GM21423 (cell line): Measurements from ENCODE around the gene SLC9A8.
A peak's percentile ranks its signal among the peaks of the same experiment; 100 is the strongest.
"Not testable (repeated sequence)": the region's sequence is repeated elsewhere in the genome, so short reads cannot be mapped to it uniquely, and the experiment has no call there.

Source experiments
- ATAC-seq: cut with Tn5 transposase; IDR thresholded peaks from one replicate; pipeline ENCODE4 v1.9.1; 2021; ENCODE audit warnings: mild to moderate bottlenecking, moderate library complexity; ENCODE audit not compliant: unreplicated experiment

SLC9A8 gene, protein sequence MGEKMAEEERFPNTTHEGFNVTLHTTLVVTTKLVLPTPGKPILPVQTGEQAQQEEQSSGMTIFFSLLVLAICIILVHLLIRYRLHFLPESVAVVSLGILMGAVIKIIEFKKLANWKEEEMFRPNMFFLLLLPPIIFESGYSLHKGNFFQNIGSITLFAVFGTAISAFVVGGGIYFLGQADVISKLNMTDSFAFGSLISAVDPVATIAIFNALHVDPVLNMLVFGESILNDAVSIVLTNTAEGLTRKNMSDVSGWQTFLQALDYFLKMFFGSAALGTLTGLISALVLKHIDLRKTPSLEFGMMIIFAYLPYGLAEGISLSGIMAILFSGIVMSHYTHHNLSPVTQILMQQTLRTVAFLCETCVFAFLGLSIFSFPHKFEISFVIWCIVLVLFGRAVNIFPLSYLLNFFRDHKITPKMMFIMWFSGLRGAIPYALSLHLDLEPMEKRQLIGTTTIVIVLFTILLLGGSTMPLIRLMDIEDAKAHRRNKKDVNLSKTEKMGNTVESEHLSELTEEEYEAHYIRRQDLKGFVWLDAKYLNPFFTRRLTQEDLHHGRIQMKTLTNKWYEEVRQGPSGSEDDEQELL

DNA sequence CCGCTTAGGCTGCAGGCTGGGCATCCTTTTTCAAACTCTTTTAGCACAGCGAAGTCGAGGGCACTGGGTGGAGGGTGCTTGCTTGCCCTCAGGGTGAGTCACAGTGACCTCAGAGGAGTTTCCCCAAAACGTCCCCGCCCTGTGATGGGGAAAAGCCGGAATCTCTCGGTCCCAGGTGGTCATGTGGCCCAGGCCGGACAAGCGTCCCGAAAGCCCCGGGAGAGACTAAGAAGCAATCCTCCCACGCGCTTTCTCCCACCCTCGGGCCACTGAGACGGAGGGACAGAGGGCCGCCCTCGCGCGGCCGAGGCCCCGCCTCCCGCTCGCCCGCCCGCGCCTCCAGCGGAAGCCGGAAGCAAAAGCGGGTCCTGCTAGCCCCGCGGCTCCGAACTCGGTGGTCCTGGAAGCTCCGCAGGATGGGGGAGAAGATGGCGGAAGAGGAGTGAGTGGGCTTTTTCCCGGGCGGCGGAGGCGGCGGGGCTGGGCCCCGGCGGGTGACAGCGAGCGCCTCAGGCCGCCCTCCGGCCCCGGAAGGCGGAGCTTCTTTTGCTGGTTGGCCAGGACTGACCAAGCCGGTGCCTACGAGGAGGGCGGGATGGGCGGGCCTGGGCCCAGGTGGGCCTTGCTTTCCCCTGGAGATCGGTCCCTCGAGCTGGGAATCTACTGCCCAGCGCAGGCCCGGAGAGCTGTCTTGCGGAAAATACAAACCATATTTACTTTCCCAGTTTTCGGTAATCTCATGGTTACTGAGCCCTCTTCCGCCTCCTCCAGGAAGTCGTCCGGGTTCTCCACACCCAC is at the start of gene SLC9A8:
SLC9A8 (plus strand) TSS at position 322 of the 798 bp plus-strand sequence; CDS start at position 417, 95 bp downstream.
- ATAC-seq = peak; percentile 88

DNA sequence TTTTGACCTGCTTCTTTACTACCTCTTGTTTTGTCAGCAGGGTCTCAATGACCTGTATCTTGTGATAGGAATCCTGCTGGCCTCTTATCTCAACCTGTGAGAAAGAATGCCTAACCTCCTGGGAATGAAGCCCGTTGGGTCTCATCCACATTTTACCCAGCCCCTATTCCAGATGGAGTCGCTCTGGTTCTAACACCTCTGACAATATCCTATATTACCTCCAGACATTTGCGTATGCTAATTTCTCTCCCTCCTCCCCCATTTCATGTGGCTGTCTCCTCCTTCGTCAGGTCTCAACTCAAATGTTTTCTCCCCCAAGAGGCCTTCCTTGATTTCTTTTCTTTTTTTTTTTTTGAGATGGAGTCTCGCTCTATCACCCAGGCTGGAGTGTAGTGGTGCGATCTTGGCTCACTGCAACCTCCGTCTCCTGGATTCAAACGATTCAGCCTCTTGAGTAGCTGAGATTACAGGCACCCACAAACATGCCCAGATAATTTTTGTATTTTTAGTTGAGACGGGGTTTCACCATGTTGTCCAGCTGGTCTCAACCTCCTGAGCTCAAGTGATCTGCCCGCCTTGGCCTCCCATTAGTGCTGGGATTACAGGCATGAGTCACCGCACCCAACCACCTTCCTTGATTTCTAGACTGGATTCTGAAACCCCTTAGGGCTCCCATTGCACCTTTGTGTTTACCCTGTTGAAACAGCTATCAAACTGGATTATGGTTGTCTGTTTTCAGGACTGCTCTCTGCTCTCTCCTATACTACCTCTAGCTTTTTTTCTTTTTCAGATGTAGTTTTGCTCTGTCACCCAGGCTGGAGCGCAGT is 49.5 kb upstream of the SLC9A8 start:
- ATAC-seq = no peak

DNA sequence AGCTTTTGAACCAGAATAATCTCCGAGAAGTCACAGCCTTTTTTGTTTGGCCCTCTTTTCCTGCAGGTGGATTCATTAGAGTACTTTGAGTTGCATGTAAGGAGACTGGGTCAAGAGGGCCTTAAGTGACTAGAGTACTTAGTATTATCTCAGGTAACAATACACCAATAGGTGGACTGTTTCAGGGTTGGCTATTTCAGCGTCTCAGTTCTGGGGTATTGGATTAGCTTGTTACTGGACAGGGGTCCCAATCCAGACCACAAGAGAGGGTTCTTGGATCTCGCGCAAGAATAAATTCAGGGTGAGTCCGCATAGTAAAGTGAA is 47.3 kb upstream of the SLC9A8 start:
- ATAC-seq = no peak

DNA sequence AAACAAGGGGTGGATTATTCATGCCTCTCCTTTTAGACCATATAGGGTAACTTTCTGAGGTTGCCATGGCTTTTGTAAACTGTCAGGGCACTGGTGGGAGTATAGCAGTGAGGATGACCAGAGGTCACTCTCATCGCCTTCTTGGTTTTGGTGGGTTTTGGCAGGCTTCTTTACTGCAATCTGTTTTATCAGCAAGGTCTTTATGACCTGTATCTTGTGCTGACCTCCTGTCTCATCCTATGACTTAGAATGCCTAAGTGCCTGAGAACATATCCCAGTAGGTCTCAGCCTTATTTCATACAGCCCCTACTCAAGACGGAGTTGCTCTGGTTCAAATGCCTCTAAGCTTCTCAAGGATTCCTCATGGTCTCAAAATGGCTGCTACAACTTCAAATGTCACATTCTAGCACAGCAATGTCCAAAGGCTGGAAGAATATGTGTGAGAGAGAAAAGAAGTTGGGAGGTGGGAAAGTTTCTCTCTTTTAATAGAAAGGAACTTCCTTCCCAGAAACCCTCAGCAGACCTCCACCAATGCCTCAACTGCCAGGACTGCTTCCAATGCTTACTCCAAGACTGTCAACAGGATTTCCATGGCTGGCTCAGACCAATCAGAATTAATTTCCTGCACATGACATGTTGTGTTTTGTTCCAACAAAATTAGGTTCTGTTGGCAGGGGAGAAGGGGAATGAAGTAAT is 46.6 kb upstream of the SLC9A8 start:
- no peak for ATAC-seq

DNA sequence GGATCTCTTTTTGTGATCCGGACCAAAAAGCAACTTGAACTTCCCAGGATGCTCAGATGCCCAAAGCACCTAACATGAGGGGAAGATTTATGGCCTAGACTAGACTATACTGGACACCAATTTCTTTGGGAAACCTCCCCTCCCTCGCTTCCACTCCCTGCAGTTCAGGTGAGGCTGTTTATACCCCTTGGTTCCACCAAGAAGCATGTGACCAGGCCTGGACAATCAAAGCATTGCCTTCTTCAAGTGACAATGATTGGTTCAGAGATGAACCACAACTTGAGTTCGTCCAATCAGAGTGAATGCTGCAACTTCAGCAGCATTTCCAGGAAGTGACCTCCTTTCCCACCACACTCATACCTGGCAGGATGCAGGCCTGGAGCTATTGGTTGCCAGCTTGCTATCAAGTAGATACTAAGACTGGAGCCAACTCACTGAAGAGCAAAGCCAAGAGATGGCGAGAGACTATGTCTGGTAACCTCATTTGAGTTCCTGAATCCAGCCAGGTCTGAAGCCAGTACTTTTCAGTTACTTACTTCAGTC is 45.6 kb upstream of the SLC9A8 start:
- ATAC-seq = no peak

DNA sequence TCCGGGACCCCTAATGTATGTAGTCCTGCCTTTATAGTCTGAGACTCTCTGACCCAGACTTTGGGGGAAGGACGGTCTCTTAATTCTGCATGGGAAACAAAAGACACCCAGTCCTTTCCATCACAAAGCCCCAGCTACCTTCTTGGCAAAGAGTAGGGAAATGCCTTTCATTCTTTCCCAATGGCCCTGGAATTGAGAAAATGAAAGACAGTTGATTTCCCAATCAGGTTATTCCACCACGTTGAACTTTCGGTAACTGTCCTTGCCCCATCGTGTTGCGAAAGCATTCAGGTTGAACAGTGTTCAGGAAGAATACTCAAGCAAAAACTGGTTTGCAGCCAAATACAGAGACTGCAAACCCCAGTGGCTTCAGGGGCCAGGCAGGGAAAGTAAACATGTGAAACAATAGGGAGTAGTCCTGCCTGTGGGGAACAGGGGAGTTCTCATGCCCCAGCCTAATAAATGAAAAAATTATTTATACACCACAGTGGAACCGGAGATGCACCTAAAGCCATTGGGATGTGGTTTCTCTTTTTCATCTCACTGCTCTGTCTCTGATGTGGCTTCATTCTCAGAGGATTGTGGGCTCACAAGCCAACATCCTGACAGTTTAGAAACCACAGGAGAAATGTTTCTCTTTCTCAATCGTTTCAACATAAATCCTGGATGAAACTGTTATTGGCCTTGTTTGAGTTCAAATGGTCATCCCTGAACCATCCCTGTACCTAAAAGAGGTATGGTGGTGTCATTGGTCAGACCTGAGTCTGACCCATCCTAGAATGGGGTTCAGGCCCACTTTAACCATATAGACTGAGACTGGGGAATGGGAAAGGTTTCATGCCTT is 44.2 kb upstream of the SLC9A8 start:
- no peak for ATAC-seq

DNA sequence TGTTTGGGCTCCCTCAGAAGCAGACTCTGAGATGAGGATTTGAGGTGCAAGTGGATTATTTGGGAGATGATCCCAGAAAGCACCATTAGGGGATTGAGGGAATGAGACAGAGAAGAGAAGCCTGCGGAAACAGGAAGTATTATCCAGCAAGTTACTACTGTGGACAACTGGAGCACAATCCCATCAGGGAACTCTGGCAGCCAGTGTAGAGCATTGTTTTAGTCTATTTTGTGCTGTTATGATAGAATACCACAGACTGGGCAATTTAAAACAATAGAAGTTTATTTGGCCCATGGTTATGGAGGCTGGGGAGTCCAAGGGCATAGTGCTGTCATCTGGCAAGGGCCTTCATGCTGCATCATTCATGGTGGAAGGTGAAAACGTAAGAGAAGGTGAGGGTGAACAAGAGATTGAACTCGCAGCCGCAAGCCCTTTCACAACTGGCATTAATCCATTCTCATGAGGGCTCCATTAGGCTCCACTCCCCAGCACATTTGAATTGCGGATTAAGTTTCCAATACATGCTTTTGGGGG is 43.5 kb upstream of the SLC9A8 start:
- no peak for ATAC-seq

DNA sequence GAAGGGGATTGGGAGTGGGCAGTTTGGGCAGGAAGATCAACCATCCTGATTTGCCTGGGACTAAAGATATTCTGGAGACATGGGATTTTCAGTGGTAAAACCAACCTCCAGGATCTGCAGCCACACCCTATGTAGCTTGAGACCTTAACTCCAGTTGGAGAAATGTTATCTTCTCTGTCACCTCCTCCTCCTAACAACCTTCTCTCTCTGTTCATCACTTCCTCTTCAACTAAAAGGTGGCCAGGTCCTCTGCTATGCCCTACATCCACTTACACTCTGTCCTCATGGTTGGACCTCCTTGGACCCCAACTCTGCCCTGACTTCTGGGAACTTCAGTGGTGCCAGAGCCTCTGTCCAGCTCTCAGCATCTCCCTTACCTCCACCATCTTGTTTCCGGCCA is 42.0 kb upstream of the SLC9A8 start:
- ATAC-seq = no peak

DNA sequence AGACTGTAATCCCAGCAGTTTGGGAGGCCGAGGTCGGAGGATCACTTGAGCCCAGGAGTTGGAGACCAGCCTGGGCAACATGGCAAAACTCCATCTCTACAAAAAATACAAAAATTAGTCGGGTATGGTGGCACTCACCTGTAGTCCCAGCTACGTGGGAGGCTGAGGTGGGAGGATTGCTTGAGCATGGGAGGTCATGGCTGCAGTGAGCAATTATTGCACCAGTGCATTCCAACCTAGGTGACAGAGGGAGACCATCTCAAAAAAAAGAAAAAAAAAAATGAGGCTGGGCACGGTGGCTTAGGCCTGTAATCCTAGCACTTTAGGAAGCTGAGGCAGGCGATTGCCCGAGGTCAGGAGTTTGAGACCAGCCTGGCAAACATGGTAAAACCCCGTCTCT is 38.4 kb upstream of the SLC9A8 start:
- ATAC-seq = not testable (repeated sequence)

DNA sequence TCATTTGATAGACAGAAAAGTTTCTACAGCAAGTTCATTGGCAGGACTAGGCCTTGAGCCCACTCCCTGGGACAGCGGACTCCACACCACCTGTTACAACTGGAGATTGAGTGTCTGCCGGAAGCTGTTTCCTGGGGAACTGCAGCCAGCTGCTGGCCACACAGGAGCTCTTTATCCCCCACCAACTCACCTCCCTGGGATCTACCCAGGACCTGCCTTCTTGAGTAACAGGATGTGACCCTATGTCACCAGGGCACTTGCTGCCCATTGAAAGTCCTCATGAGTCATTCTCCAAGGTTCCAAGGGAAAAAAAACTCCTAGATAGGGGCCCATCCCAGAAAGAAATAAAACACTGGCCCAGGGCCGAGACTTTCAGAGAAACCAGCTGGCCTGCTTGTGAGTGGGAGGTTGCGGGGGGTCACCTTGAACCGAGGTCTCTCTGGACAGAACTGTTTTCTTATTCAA is 37.4 kb upstream of the SLC9A8 start:
- ATAC-seq = no peak

DNA sequence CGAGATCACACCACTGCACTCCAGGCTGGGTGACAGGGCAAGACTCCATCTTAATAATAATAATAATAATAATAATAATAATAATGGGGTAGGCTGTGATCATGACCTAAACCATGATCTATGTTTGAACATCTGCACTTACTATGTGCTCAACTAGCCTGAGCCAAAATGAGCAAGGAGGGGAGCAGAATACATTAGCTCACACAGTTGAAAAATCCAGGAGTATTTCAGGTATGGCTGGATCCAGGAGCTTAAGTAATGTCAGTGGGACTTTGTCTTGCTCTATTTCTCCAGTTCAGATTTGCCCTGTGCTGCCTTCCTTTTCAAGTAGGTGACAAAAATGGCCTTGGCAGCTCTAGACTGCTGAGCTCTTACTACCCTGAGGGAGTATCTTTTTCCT is 32.7 kb upstream of the SLC9A8 start:
- no peak for ATAC-seq

DNA sequence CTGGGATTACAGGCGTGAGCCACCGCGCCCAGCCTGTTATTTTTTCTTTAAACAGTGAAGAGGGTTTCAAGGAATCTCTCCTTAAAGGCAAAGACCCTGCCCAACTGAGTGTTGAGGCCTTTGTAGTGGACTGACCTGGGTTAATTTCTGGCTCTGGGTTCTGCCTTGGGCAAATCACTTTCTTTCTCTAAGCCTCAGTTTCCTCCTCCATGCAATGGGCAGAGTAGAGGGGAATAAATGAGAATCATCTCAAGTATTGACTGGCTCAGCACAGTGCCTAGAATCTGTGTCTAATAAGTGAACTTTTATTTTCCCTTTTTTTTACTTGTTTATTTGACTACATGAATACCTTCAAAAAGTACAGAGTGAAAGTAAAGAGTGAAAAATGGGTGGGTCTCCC is 31.0 kb upstream of the SLC9A8 start:
- no peak for ATAC-seq

DNA sequence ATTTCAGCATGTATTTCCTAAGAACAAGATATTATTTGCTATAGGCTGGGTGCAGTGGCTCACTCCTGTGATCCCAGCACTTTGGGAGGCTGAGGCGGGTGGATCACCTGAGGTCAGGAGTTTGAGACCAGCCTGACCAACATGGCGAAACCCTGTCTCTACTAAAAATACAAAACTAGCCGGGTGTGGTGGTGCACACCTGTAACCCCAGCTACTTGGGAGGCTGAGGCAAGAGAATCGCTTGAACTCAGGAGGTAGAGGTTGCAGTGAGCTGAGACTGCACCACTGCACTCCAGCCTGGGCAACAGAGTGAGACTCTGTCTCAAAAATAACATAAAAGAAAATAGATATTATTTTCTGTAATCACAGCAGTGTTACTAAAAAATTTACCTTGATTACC is 30.2 kb upstream of the SLC9A8 start:
- ATAC-seq = not testable (repeated sequence)

DNA sequence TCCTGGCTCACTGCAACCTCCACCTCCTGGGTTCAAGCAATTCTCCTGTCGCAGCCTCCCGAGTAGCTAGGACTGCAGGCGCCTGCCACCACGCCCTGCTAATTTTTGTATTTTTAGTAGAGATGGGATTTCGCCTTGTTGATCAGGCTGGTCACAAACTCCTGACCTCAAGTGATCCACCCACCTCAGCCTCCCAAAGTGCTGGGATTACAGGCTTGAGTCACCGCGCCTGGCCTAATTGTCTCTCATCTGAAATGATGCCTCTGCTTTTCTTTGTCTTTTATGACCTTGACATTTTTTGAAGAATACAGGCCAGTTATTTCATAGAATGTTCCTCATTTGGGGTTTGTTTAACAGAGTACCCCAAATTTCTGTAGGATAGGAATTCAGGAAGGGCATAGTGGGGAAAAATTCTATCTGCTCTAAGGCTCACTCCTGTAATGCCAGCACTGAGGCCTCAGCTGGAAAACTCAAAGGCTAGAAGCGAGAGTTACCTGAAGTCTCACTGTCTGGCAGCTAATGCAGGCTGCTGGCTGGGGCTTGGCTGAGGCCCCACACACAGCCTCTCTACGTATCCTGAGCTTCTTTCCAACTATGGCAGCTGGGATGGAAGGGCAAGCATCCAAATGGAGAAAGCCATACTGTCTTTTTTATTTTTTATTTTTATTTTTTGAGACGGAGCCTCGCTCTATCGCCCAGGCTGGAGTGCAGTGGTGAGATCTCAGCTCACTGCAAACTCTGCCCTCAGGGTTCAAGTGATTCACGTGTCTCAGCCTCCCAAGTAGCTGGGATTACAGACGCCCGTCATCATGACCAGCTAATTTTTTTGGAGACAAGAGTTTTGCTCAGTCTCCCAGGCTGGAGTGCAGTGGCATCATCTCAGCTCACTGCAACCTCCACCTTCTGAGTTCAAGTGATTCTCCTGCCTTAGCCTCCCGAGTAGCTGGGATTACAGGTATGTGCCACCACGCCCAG is 29.3 kb upstream of the SLC9A8 start:
- ATAC-seq = not testable (repeated sequence)

DNA sequence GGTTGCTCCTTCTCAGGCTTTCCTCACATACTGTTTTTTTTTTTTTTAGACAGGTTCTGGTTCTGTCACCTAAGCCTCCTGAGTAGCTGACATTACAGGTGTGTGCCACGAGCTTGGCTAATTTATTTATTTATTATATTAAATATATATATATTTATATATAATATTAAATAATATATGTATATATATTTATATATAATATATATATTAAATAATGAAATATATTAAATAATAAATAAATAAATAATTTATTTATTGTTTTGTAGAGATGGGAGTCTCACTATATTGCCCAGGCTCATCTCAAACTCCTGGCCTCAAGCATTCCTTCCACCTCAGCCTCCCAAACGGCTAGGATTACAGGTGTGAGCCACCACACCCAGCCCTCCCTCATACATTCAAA is 28.3 kb upstream of the SLC9A8 start:
- ATAC-seq = no peak

DNA sequence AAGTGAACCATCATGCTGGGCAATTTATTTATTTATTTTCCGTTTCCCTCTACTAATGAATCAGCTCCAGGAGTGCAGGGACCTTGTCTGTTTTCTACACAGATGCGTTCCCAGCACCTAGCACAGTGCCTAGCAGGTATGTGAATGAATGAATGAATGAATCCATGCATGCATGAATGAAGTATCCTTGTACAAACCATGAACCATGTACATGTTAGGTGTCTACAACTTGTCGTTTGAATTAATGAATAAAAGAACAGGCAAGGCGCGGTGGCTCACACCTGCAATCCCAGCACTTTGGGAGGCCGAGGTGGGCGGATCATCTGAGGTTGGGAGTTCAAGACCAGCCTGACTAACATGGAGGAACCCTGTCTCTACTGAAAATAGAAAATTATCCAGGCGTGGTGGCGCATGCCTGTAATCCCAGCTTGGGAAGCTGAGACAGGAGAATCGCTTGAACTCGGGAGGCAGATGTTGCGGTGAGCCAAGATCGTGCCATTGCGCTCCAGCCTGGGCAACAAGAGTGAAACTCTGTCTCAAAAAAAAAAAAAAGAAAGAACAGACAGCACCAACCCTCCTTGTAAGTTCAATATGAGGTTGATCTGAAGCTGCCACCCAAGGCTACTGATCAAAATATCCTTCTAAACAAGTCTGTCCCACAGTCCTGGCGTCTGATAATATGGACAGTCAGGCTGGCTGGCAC is 27.3 kb upstream of the SLC9A8 start:
- no peak for ATAC-seq

DNA sequence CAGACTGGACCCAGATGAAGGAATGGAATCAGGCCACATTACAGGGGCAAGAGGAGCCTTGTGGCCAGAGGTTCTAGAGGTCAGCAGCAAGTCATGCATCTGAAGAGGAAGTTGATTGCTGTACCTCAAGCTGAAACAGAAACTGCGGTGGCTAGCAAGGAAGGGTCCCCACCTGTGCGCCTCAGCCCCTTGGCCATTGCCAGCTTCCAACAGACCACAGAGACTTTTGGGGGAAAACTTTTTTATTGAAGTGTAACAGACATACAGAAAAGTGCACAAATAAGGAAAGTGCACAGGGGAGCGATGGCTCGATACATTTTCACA is 26.8 kb upstream of the SLC9A8 start:
- peak; percentile 92 for ATAC-seq
